GM12878 (cell line): ENCODE measurements around the gene C5orf15. TPM values are rescaled to one million over a fixed set of nuclear protein-coding genes. Genes with fewer than 3 reads are reported as not detected.

Source experiments
- BHLHE40 ChIP-seq, 2 experiments: fragments of 450-650 bp in 1 of 2; IDR thresholded peaks; 2 replicates each; pipeline ENCODE4 v1.6.1; 2011 to 2017; ENCODE audit warnings: low read depth in 2 of 2, borderline replicate concordance in 1 of 2, improper control_type of control experiment in 1 of 2, low read length in 1 of 2, mild to moderate bottlenecking in 1 of 2
- CBFB ChIP-seq: IDR thresholded peaks from 2 replicates; pipeline ENCODE4 v1.6.1; 2016; ENCODE audit warnings: antibody characterized with exemption, low read depth
- CBX5 ChIP-seq: sonication (generic); IDR thresholded peaks from 2 replicates; pipeline ENCODE4 v1.6.1; 2016; ENCODE audit warnings: low read depth, moderate library complexity, mild to moderate bottlenecking, inconsistent platforms
- CHD1 ChIP-seq: IDR thresholded peaks from 2 replicates; pipeline ENCODE4 v1.6.1; 2012; ENCODE audit warnings: low read depth, low read length, improper control_type of control experiment
- DPF2 ChIP-seq: fragments of 450-650 bp; IDR thresholded peaks from 2 replicates; pipeline ENCODE4 v1.6.1; 2017; ENCODE audit warnings: mild to moderate bottlenecking
- EGR1 ChIP-seq, 2 experiments: IDR thresholded peaks; 1 replicate in 1 of 2; 2 replicates in 1 of 2; pipeline ENCODE4 v1.6.1; 2011 to 2012; ENCODE audit warnings: low read depth in 2 of 2, low read length in 2 of 2, borderline replicate concordance in 1 of 2, mild to moderate bottlenecking in 1 of 2, moderate library complexity in 1 of 2
- ESRRA ChIP-seq: IDR thresholded peaks from 2 replicates; pipeline ENCODE4 v1.6.1; 2012; ENCODE audit warnings: mild to moderate bottlenecking, low read length, improper control_type of control experiment
- ETV6 ChIP-seq, 2 experiments: fragments of 450-650 bp in 1 of 2; IDR thresholded peaks in 1 of 2; conservative IDR thresholded peaks in 1 of 2; 2 replicates each; pipeline ENCODE4 v1.6.1; 2014; ENCODE audit warnings: antibody characterized with exemption in 1 of 2, borderline replicate concordance in 1 of 2, low read depth in 1 of 2, mild to moderate bottlenecking in 1 of 2, moderate library complexity in 1 of 2
- HDGF ChIP-seq: fragments of 450-650 bp; IDR thresholded peaks from 2 replicates; pipeline ENCODE4 v1.6.1; 2016; ENCODE audit warnings: antibody characterized with exemption
- LARP7 ChIP-seq: fragments of 450-650 bp; IDR thresholded peaks from 2 replicates; pipeline ENCODE4 v1.6.1; 2017; ENCODE audit warnings: mild to moderate bottlenecking
- MAX ChIP-seq: IDR thresholded peaks from 2 replicates; pipeline ENCODE4 v1.6.1; 2012; ENCODE audit warnings: low read depth, low read length, improper control_type of control experiment
- MLLT1 ChIP-seq: fragments of 450-650 bp; IDR thresholded peaks from 2 replicates; pipeline ENCODE4 v1.6.1; 2016; ENCODE audit warnings: mild to moderate bottlenecking
- MYC ChIP-seq: IDR thresholded peaks from 2 replicates; pipeline ENCODE4 v1.6.1; 2011; ENCODE audit warnings: mild to moderate bottlenecking, low read length, moderate library complexity, inconsistent platforms; ENCODE audit not compliant: insufficient read depth, insufficient replicate concordance, insufficient read length, severe bottlenecking
- NFIC ChIP-seq: IDR thresholded peaks from 2 replicates; pipeline ENCODE4 v1.6.1; 2012; ENCODE audit warnings: low read depth, mild to moderate bottlenecking, inconsistent platforms, low read length, moderate library complexity
- NR2C1 ChIP-seq: fragments of 450-650 bp; IDR thresholded peaks from 2 replicates; pipeline ENCODE4 v1.6.1; 2017; ENCODE audit warnings: antibody characterized with exemption, mild to moderate bottlenecking, moderate library complexity
- NRF1 ChIP-seq: conservative IDR thresholded peaks from 2 replicates; pipeline ENCODE4 v1.6.1; 2011; ENCODE audit warnings: mild to moderate bottlenecking, low read depth, low read length, improper control_type of control experiment
- PBX3 ChIP-seq: IDR thresholded peaks from 2 replicates; pipeline ENCODE4 v1.6.1; 2011; ENCODE audit warnings: mild to moderate bottlenecking, low read depth, low read length, moderate library complexity; ENCODE audit not compliant: insufficient replicate concordance
- SKIL ChIP-seq: fragments of 450-650 bp; IDR thresholded peaks from 2 replicates; pipeline ENCODE4 v1.6.1; 2017; ENCODE audit warnings: mild to moderate bottlenecking, low read depth, inconsistent platforms; ENCODE audit not compliant: poor library complexity, severe bottlenecking
- SMAD5 ChIP-seq: IDR thresholded peaks from 2 replicates; pipeline ENCODE4 v1.6.1; 2016; ENCODE audit warnings: antibody characterized with exemption, low read depth
- TBL1XR1 ChIP-seq: IDR thresholded peaks from 2 replicates; pipeline ENCODE4 v1.6.1; 2012; ENCODE audit warnings: low read depth, low read length, improper control_type of control experiment
- YY1 ChIP-seq: IDR thresholded peaks from 2 replicates; pipeline ENCODE4 v1.6.1; 2011; ENCODE audit warnings: low read depth, mild to moderate bottlenecking, low read length
- ZBTB33 ChIP-seq: fragments of 450-650 bp; IDR thresholded peaks from 2 replicates; pipeline ENCODE4 v1.6.1; 2017; ENCODE audit warnings: mild to moderate bottlenecking
- ZNF274 ChIP-seq: IDR thresholded peaks from one replicate; pipeline ENCODE4 v1.8.0; 2011; ENCODE audit not compliant: insufficient read length, insufficient read depth
- polyA plus RNA-seq, 11 experiments: library from polyadenylated mRNA; depleted of rRNA in 4 of 11; unstranded in 6 of 11; stranded (reverse) in 5 of 11; fragments of >200 nt; fragmentation: Nextera tagmentation in 4 of 11; fragmentation: Illumina TruSeq in 1 of 11; extraction: Ambion mirVana in 4 of 11; extraction: Trizol in 1 of 11; gene quantifications; 1 replicate in 1 of 11; 2 replicates in 10 of 11; pipeline versions ENCODE4 v1.2.1 to v1.2.3, GENCODE V29; 2011 to 2016; ENCODE audit warnings: inconsistent platforms in 2 of 11, missing spikeins in 2 of 11, low read depth in 1 of 11
- total RNA-seq, 4 experiments: library from RNA; depleted of rRNA in 3 of 4; stranded (reverse); fragments of >200 nt in 3 of 4; fragmentation: Illumina TruSeq in 1 of 4; extraction: Trizol in 1 of 4; gene quantifications; 2 replicates each; pipeline versions ENCODE4 v1.2.1 to v1.2.3, GENCODE V29; 2013 to 2021

Gene C5orf15
- total and polyA plus RNA-seq, 10 of the 15 experiments (the other 5 are each of a cell fraction or from before 2014, with no cell fraction given): 21.7 to 69.6 (median 46.0) TPM

- TF ChIP-seq EGR1 (IDR thresholded peaks at IDR 0.05; ENCODE audit: borderline replicate concordance in 1 of 2, low read depth in 2 of 2, low read length in 2 of 2) (peak; percentile 11 to 65; a peak in 2 of 3 replicates), MLLT1 (no peak), HDGF (no peak), ESRRA (no peak), CBFB (no peak), CHD1 (no peak), TBL1XR1 (no peak), ZBTB33 (no peak), PBX3 (no peak), DPF2 (no peak; the same call in 1 of the 2 replicates), SKIL (no peak), NRF1 (peak; percentile 37; the same call in 1 of the 2 replicates), YY1 (0 out of 2 replicates have a peak, but pooled peaks have one; percentile 18), LARP7 (no peak; the same call in 1 of the 2 replicates), BHLHE40 (IDR thresholded peaks at IDR 0.05; ENCODE audit: borderline replicate concordance in 1 of 2, low read depth in 2 of 2, low read length in 1 of 2) (peak in 1 of 2 experiments; percentile 82; a peak in 2 of 4 replicates), MYC (peak; percentile 47), NR2C1 (no peak), ZNF274 (no peak), CBX5 (no peak), ETV6 (conservative IDR thresholded peaks at IDR 0.05 in 1 of 2, IDR thresholded peaks at IDR 0.05 in 1 of 2; ENCODE audit: borderline replicate concordance in 1 of 2, low read depth in 1 of 2) (no peak), NFIC (no peak), SMAD5 (peak; percentile 27; the same call in 1 of the 2 replicates), MAX (no peak)
Measured at GRCh38 chr5:134004626-134005416, 36.4 kb upstream of the C5orf15 start, which contains the start of gene VDAC1 (continued).
